Cerebellar nuclear complex (tissue), 1 donor: ENCODE data around the gene CDCA8.
"Not testable (repeated sequence)": the region's sequence is repeated elsewhere in the genome, so short reads cannot be mapped to it uniquely, and the experiment has no call there.

Experiments
- DNase-seq, 2 experiments: peaks; one replicate each; lab custom pipeline; 2025; lab: John Stamatoyannopoulos, UW

The CDCA8 gene

DNA sequence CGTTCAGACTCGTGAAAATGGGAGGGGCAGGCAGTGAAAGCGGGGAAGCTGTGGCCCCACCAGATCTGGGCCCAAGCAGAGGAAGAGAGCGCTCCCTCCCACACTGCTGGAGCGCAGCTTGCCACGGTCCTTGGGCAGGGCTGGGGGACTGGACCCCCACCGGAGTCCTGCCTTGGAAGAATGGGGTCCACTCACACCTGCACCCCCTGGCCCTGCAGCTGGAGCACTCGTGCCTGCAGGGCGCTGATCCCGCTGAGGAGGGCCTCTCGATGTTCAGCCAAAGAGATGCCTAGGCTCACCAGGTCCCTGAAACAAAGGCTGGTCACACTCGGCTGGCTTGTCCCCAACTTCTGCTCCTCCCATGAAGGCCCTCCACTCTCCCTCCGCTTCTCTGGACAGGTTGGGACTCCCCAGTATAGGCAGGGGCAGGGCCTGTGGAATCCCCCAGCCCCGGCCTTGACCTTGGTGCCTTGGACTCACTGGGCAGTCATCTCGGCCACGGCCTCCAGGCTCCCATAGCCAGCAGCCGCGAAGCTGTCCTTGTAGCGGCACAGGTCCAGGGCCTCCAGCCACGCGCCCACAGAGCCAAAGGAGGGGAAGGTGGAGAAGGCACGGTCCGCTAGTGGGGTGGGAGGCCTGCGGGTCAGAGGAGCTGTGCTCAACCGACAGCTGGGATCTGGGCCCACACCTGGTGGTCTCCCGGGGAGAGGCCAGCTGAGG is 26.0 kb downstream of the CDCA8 start:
- DNase-seq: no peak

DNA sequence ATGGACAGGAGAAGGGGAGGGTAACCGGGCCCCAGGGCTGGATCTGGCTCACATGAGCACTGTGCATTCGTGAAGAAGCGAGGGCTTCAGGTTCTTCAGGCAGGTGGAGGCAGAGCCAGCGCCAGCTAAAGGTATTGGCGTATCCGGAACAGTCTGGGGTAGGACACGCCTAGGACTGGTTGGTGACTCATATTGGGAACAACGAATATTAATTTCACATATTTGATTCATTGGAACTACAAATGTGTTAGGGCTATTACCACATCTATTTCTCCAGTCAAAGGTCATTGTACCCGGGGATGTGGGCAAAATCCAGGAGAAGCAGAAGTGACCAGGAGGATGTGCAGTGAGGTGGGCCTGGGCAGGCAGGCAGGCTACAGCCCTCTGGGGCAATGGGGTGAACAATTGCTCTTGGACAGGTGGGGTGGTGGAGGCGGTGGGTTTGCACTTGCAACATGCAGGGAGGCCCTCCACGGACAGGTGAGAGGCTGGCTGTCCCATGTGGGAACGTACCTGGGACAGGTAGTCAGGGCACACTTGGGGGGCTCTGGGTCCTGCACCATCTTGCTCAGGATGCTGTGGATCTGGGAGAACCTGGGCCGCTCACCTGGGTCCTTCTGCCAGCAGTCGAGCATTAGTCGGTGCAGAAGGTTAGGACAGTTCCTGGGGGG is 26.7 kb downstream of the CDCA8 start:
- DNase-seq: no peak

DNA sequence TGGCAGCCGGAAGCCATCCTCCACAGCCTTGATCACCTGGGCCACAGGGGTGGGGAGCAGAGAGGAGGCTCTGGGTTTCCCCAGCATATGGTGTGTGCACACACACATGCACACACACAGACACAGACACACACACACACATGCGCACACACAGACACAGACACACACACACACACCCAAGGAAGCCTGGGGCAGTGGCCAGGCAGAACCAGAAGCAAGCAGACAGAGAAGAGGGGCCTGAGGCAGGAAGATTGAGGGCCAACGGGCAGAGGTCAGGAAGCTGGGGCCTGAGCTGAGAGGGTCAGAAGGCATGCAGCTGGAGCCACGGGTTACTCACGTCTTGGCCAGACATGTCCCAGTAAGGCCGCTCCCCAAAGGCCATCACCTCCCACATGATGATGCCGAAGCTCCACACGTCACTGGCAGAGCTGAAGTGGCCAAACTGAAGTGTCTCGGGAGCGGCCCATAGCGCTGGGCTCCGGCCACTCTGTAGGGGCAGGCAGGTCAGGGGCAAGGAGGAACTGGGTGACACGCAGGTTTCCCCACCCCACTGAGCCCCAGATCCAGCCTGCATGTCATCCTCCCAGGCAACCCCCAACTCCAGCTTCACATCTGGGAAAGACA is 27.4 kb downstream of the CDCA8 start:
- no peak for DNase-seq

DNA sequence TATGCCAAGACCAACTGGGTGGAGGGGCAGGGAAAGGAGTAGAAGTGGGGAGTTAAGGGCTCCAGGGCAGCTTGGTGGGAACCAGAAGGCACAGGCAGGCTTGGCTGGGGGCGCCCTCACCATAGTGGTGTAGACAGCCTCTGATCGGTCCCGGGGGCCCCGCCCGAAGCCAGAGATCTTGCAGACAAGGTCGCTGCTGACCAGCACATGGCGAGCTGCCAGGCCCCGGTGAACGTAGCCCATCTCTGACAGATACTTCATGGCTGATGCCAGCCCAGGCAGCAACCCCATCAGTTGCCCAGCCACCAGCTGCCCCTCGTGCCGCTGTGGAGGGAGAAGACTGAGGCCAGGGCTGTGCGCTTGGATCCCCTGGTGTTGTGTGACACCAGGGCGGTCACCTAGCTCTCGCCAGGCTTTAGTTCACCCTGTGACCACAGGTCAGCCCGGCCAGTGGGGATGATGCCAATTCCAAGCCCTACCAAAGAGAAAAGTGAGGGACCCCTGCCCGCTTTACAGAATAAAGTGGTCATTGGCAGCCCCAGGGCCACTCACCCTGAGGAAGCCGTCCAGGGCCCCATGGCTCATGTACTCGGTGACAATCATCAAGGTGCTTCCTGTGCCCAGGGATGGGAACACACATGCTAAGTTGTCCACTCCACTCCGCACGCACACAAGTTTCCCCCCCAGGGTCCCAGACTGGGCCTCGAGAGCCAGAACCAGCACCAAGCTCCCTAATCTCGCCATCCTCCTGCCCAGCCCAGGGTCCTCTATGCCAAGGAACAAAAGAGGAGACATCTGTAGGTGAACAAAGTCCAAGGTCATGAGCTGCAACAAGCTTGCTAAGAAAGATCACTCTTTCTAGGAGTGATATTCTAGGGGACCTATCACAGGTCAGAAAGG is 28.2 kb downstream of the CDCA8 start:
- no peak for DNase-seq

DNA sequence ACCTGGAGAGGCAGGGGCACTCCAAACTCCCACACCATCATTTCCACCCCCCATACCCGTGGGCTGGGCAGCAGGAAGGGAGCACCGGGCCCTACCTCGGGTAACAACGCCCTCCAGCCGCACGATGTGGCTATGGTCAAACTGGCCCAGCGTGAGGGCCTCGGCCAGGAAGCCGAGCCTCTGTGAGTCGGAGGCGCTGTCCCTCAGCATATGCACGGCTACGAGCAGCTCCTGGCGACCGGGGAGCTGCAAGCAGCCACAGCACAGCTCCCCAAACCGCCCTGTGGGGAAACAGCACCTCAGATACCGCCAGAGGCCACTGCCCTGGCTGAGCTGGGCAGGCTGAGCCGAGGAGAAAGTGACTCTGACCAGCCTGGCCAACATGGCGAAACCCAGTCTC is 29.2 kb downstream of the CDCA8 start:
- DNase-seq: no peak

DNA sequence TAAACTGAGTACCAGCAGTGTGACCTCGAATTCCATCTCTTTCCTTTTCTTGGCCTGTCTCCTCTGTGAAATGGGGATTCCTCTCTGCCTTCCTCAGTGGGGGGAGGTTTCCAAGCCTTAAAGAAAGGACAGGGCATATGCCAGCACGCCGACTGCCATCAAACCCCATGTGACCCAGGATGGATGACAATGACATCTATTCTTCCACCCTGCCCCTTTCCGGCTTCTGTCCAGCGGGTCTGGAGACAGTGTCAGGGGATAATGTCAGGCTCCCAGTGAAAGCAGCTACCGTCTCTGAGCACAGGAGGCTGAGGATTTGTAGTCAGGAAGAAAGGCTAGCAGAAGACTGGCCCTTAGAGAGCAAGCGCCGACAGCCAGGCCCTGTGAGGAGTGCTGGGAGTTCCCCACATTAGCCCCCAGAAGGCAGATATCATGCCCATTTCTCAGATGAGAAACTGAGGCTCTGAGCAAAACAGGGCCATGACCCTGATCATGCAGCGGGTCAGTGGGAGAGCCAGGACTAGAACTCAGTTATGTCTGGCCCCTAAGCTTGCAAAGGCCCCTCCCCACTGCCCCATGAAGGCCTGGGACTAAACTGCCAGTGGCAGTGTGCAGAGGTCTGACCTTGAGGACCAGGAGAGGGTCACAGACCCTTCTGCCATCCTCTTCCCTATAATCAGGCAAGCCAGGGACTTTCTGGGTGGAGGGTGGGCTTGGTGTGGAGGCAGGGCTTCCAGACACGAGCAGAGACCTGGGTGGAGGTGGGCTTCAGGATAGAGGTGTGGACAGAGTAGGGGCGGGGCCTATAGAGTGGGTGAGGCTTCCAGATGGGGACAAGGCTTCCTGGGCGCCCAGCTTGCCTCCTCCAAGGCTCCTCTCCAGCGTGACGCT is 30.1 kb downstream of the CDCA8 start:
- no peak for DNase-seq

DNA sequence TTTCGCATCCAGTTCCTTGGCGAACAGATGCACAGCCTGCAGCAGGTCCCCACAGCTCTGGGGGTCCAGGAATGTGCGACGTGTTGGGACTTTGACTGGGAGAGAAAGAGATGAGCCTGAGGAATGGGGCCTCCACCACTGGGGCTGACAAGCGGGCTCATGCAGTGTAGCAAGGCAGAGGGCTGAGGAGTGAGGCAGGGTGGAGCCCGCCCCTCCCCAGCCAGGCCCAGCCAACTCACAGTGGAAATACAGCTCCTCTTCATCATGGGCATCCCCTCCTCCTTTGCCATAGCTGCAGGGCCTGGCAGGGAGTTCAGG is 30.7 kb downstream of the CDCA8 start:
- DNase-seq: no peak

DNA sequence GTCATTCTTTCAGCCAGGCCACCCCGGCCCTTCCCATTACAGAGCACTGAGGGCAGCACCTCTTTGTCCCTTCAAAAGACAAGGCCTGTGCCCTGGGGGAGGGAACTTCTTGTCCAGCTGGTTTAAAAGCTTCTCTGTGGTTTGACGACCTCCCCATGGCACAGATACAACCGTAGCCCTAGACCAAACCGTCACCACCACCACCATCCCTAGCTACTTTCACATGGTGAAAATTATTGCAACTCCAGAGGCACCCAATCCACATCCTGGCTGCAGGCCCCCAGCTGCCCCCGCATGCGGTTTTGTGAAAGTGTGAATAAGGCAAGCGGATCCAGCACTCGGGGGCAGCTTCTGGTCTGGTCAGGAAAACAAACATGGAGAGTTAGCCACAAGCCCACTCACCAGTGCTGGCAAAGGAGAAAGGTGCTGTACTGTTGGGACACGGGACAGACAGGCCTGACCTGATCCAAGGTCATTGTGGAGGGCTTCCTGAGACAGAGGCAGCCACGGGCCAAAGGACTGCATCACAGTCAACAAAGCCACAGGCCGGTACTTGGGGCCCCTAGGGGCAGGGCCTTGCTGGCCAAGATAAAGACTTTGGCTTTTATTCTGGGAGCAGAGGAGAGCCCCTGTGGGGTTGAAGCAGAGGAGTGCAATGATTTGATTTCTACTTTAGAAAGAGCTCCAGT is 31.2 kb downstream of the CDCA8 start:
- no peak for DNase-seq

DNA sequence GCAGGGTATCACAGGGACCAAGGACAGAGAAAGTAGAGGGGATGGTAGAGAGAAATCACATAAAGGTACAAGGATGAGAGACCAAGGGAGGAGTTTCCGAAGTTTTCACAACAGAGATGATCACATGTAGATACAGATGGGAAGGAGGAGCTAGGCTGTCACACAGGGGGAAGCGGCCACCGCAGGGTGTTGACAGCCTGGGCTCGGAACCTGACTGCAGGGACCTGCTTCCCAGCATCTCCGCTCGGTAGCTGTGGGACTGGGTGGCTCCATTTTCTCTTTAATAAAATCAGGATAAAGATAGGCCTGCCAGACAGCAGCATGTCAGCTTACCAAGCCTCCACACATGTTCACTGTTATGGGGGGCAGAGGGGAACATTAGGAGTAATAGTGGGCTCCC is 32.3 kb downstream of the CDCA8 start:
- no peak for DNase-seq

DNA sequence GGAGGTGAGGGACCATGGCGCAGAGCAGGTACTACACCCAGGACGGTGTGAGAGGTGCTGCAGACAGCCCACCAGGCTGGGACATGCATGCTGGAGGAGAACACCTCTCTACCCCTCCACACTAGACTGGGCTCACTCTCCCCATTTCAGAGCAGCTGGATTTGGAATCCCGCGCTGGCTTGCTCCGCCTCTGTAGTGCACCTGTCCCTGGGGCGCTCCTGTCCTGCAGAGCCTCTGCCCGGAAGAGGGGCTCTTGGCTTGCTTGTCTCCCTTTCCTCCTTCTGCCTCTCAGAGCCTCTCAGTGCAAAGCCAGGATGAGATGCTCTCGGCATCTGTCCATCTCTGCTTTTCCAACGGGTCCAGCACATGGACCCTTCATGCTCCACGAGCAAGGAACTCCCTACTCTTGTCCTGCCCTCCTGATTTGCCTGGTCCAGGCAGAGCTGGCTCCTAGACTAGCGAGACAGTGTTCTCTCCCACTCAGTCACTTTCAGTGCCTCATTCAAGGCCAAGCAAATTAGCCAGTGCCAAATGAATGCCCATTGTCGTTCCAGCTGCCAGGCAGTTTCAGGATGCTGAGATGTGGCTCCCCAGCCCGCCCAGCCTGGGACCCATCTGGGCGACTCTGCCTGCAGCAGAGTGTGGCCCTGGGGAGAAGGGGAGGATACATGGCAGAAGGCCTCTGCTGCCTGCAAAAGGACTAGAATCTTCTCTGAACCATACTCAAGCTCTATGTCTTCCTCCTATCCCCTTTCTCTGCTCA is 33.7 kb downstream of the CDCA8 start:
- DNase-seq: no peak

DNA sequence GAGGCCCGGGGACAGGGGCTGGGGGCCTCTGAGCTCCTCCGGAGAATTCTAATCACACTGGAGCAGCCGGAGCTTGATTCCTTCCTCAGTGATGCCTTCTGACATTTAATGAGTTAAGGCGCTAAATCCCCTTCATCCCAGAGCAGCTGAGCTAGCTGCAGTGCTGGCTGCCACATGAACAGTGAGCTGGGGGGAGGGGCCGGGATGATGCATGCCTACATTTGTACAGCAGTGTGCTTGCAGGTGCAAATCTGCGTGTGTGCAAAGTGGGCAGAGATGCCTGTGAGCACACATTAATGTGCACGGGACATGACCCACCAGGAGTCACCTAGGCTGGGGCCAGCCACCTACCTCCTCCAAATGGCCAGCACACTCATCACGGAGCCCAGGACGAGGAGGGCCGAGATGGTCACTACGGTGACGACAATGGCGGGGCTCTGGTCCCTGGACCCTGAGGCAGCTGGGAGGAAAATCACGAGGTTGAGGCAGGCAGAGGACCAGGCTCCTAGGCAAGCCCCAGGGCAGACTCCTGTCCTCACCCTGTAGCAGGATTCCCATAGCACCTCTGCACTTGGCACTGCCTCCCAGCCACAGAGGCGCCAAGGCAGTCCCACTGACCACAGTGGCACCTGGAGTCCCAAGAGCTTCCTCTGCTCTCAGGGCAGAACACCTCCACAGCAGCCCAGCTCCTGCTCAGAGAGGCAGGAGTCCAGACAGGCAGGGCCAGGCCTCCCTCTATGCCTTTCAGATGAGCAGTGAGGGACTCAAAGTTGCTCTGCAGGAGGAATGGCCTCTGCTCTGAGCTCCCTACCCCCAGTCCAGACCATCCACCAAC is 34.7 kb downstream of the CDCA8 start:
- DNase-seq: no peak

DNA sequence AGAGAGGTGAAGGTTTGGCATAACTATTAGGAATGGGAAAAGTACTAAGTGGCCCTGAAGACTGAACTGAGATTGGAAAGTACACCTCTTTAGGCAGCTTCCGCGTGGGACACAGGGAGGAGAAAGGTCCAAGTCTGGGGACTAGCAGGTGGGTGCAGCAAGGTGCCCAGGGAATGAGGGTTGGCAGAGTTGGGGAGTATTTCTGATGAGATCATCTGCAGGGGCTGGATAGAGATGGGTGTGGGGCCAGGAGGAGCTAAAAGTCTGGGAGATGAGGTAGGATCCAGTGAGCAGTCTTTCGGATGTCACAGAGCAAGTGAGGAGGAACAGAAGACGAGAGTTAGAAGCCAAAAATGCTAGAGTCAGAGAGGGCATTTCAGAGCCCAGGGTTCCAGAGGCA is 36.1 kb downstream of the CDCA8 start:
- no peak for DNase-seq

DNA sequence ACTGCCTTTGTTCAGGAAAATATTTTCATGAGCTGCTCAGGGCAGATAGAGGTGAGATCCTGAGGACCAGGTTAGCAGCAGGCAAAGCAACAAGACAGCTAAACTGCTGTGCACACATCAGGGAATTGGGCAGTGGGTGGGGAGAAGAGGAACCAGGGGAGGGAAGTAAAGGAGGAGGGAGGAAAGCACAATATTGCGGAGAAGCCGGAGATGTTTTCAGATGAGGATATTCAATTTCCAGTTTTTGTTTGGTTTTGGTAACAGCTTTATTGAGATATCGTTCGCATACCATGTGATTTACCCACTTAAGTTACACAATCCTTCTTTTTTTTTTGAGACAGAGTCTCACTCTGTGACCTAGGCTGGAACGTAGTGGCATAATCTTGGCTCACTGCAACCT is 38.1 kb downstream of the CDCA8 start:
- no peak for DNase-seq

DNA sequence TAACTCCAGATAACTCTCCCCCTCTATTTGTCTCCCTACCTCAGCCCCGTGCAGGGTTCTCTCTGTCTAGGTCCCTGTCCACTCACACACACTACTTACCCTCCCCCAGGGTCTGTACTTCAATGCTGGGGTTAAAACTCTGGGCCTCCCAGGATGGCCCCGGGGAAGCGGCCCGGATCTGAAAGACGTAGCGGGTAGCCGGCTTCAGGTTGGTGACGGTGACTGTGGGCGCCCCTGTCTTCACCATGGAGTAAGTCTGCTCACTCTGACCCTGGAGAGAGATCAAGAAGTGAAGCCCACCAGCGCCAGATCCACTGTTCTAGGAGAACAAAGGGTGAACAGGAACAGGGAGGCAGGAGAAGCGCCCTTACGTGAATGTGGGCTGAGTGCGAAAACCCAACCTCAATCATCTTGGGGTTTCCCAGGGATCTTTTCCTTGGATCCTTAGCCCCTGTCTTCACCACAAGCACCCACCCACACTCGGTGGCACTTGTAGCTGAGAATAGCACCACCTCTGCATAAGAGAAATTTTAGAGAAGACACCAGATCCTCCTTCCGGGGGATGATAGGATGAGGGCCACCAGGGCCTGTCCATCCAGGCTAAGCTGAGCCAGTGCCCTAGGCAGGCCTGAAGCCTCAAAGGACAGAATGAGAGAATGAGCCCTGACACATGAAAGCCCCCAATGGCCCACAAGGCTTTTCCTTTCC is 39.1 kb downstream of the CDCA8 start:
- DNase-seq: no peak

DNA sequence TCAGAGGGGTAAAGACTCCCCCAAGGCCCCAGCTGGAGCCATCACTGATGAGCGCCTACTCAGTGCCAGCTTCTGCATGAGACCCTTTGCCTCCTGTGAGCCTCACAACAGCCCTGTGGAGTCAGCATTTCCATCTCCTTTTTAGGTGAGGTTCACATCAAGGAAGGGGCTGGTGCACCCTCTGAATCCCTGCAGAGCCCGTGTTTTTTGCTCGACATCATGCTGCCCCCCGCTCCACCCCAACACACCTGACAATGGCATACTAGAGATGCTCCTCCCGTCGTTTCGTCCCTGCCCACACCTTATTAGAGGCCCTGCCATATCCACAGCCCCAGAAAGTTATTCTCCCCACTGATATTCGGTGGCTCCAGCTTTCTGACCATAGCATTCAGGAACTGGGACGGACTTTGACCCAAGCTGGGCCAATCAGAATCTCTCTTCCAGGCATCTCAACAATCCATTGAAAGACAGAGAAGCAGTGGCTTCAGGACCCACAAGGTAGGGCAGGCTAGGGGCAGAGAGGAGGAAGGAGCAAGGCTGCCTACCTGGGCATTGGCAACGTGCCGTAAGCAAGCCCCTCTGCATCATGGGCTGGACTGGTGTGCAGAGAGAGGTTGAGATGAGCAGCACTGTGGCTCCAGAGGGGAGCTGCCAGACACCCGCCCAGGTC is 39.9 kb downstream of the CDCA8 start:
- DNase-seq: no peak

DNA sequence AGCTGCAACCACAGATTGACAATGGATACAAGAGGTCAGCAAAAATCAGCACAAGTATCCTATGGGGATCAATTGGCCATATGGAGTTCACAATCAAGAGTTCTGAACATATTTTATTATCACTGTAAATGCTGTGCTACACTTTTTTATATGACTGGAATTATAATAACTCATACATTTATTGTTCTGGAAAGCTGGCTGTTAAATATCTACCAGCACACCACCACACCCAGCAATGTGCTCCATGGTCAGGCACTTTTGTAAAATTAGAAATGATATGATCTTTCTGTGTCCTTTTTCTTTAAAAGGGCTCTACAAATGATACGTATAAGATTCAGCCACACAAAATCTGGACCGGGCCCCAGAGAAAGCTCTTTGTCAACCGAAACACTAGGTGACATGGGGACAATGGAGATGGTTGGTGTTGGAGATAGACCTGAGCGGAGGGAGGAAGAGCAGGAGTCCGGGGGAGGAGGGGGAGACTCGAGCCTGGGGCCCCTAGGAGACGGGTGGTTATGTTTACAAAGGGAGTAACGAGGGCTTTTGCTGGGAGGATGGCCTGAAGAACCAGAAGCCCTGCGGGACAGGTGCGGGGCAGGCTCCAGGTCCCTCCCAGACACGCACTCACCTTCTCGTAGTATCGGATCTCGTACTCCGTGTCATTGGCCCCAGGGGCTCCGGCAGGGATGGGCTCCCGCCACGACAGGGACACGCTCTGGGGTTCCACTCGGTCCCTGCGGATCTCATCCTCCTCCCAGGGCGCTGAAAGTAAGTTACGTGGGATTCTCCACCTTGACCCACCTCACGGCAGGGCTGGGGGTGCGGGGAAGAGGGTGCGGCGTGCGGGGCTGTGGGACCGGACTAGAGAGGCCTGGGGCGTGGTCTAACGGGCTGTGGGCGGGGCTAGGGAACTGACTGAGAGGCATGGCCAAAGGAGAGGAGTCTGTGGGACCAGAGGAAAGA is 42.6 kb downstream of the CDCA8 start:
- DNase-seq: no peak

DNA sequence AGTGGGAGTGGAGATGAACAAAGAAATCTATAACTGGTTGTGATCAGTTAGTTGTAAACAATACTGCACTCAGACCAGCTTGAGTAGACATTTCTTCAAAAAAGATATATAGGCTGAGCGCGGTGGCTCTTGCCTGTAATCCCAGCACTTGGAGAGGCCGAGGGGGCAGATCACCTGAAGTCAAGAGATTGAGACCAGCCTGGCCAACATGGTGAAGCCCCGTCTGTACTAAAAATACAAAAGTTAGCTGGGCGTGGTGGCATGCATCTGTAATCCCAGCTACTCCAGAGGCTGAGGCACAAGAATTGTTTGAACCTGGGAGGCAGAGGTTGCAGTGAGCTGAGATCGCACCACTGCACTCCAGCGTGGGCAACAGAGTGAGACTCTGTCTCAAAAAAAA is 45.7 kb downstream of the CDCA8 start:
- DNase-seq: not testable (repeated sequence)
